DND-41 (cell line): Measurements from ENCODE around the gene ANKRD39.

ENCODE experiments used
- ATAC-seq: fragments of 200-7000 bp; cut with Tn5 transposase; 3 replicates; pipeline ENCODE4 v1.9.1; 2021; ENCODE audit warnings: low read depth; ENCODE audit not compliant: insufficient read depth
- DNase-seq: peaks from one replicate; pipeline ENCODE4 v3.0.0-alpha.2; 2020
- H2AFZ ChIP-seq: 2 replicates; pipeline ENCODE4 v1.6.0; 2012; ENCODE audit warnings: low read depth, low read length
- H3K27ac ChIP-seq: 2 replicates; pipeline ENCODE4 v1.5.1; 2012; ENCODE audit warnings: low read length, inconsistent platforms
- H3K27me3 ChIP-seq: fragments of 200-600 bp; sonication (generic); 2 replicates; pipeline ENCODE4 v1.6.0; 2012; ENCODE audit warnings: low read length, mild to moderate bottlenecking, inconsistent platforms; ENCODE audit not compliant: insufficient read depth, poor library complexity
- H3K36me3 ChIP-seq: 2 replicates; pipeline ENCODE4 v1.5.1; 2012; ENCODE audit warnings: low read length, inconsistent platforms; ENCODE audit not compliant: insufficient read depth
- H3K4me1 ChIP-seq: 2 replicates; pipeline ENCODE4 v1.5.1; 2012; ENCODE audit warnings: mild to moderate bottlenecking, low read length; ENCODE audit not compliant: insufficient read depth
- H3K4me2 ChIP-seq: 2 replicates; pipeline ENCODE4 v1.6.0; 2012; ENCODE audit warnings: mild to moderate bottlenecking, moderate library complexity, low read length, inconsistent platforms; ENCODE audit not compliant: insufficient read depth
- H3K4me3 ChIP-seq, 2 experiments: fragments of 200-600 bp in 1 of 2; shearing (Covaris generic) in 1 of 2; 2 replicates each; pipeline ENCODE4 v1.5.1; 2012 to 2016; ENCODE audit warnings: inconsistent platforms in 2 of 2, low read length in 2 of 2, mild to moderate bottlenecking in 2 of 2, low read depth in 1 of 2, moderate library complexity in 1 of 2
- H3K79me2 ChIP-seq: 2 replicates; pipeline ENCODE4 v1.6.0; 2012; ENCODE audit warnings: low read length, inconsistent platforms; ENCODE audit not compliant: insufficient read depth
- H3K9ac ChIP-seq: 2 replicates; pipeline ENCODE4 v1.6.0; 2012; ENCODE audit warnings: low read depth, mild to moderate bottlenecking, inconsistent platforms, low read length, moderate library complexity
- H3K9me3 ChIP-seq: 2 replicates; pipeline ENCODE4 v1.5.1; 2012; ENCODE audit warnings: low read length, moderate library complexity, mild to moderate bottlenecking, inconsistent platforms; ENCODE audit not compliant: insufficient read depth, severe bottlenecking
- H4K20me1 ChIP-seq: 2 replicates; pipeline ENCODE4 v1.6.0; 2012; ENCODE audit warnings: low read length; ENCODE audit not compliant: insufficient read depth
- CTCF ChIP-seq: IDR thresholded peaks from 2 replicates; pipeline ENCODE4 v1.5.1; 2012; ENCODE audit warnings: borderline replicate concordance, low read length, moderate library complexity, mild to moderate bottlenecking; ENCODE audit not compliant: poor library complexity, severe bottlenecking; ENCODE audit errors: extremely low read depth
- EZH2 ChIP-seq: IDR thresholded peaks from 3 replicates; pipeline ENCODE4 v1.6.1; 2012; ENCODE audit warnings: borderline replicate concordance, low read depth, mild to moderate bottlenecking, moderate library complexity, low read length, inconsistent platforms; ENCODE audit not compliant: severe bottlenecking

ANKRD39 gene

GRCh38 chr2:96898135-96898505 is 40.3 kb upstream of the ANKRD39 start:
- no peak overlapping the region for H3K9ac ChIP-seq
- no peak overlapping the region for H3K4me2 ChIP-seq
- H3K9me3 ChIP-seq, result no peaks in the 10 kb centered on the region
- H3K79me2 ChIP-seq, result no peaks in the 10 kb centered on the region
- TF ChIP-seq CTCF, result no peak
- no peak for TF ChIP-seq EZH2
- H3K27me3 ChIP-seq, result no peaks in the 10 kb centered on the region
- no peaks in the 10 kb centered on the region; the same call in 1 of the 2 replicates for H4K20me1 ChIP-seq
- H3K4me3 ChIP-seq, result no peak overlapping the region
- H3K4me1 ChIP-seq, result no peaks in the 10 kb centered on the region
- H2AFZ ChIP-seq, result no peak overlapping the region
- no peak for ATAC-seq
- no peak for DNase-seq
- H3K27ac ChIP-seq, result no peak overlapping the region
- no peaks in the 10 kb centered on the region for H3K36me3 ChIP-seq

DNA sequence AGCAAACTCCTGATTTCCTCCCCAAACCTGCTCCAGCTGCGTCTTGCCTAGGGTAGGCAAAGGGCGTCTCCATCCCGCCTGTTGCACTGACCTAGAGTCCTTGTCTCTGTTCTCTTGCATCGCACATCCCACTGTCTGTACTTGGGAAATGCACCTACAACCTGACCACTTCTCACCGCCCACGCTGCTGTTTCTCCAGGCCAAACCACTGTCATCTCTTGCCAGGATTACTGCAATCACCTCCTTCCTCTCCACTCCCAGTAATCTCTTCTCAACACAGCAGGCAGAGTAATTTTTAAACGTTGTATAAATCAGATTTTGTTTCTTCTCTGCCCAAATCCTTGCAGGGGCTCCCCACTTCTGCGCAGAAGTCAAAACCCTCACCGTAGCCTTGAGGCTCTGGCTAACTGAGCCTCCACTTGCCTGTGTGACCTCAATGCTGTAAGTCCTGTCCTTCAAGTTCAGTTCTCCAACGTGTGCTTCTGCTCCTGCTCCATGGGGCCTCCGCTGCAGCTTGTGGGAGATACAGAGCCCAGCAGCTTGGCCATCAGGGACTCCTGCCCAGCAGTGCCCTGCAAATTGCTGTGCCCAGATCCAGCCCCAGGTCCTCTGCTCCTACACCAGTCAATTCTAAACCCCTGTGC is 39.8 kb upstream of the ANKRD39 start:
- no peak overlapping the region for H3K4me3 ChIP-seq
- TF ChIP-seq CTCF, result no peak
- no peak for TF ChIP-seq EZH2
- H4K20me1 ChIP-seq, result no peaks in the 10 kb centered on the region; the same call in 1 of the 2 replicates
- no peaks in the 10 kb centered on the region for H3K9me3 ChIP-seq
- ATAC-seq (no peak), DNase-seq (no peak)
- H3K4me1 ChIP-seq, result no peaks in the 10 kb centered on the region
- H3K36me3 ChIP-seq, result no peaks in the 10 kb centered on the region
- no peak overlapping the region for H3K4me2 ChIP-seq
- no peaks in the 10 kb centered on the region for H3K27me3 ChIP-seq
- no peaks in the 10 kb centered on the region for H3K79me2 ChIP-seq
- H2AFZ ChIP-seq, result no peak overlapping the region
- no peak overlapping the region for H3K9ac ChIP-seq
- H3K27ac ChIP-seq, result no peak overlapping the region

DNA sequence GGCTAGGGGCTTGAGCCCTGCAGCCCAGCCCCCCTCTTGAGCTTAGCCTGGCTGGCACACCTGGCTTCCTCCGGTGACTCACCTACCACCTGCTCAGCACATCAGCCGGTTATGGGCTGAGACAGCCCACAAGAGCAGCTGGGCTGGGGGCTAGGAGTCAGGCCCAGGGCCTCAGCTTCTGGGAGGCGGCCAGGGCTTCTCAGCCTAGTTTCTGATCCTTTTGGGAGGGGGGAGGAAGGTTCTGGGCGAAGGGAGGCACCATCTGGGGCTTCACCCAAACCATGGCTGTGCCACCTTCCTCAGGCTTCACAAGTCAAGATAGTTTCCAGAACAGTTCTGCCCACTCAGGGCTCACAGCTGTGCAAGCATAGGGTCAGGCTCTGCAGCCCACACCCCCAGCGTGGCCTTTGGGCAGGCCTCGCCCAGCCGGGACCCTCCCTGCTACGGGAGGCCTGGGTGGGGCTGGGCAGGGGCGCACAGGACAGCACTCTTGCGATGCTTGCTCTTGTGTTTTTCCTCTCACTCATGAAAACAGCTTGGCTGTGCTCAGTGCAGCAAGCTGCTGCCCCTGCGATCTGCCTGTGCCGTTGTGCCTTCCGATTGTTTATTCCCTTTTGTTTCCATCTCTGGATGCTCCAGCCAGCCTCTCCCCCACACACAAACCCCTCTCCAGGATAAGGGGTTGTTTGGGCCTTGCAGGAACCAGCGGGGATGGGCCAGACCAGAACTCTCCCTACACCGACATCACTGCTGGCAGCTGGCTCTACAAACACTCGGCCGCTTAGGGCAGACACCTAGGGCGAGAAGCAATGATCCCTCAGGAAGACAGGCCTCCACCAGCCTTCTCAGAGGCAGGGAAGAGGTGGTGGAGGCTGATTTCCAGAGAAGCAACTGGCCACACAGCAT is 38.2 kb upstream of the ANKRD39 start:
- no peaks in the 10 kb centered on the region for H3K36me3 ChIP-seq
- no peaks in the 10 kb centered on the region; the same call in none of the 2 replicates for H4K20me1 ChIP-seq
- DNase-seq, result peak; percentile 8
- H2AFZ ChIP-seq, result no peak overlapping the region
- H3K4me2 ChIP-seq, result no peak overlapping the region
- no peaks in the 10 kb centered on the region for H3K27me3 ChIP-seq
- peak; percentile 52; the same call in 2 of the 3 replicates for ATAC-seq
- H3K79me2 ChIP-seq, result no peaks in the 10 kb centered on the region
- no peak for TF ChIP-seq EZH2
- no peak for TF ChIP-seq CTCF
- no peaks in the 10 kb centered on the region for H3K4me1 ChIP-seq
- H3K4me3 ChIP-seq, result no peak overlapping the region
- no peak overlapping the region for H3K9ac ChIP-seq
- no peak overlapping the region for H3K27ac ChIP-seq
- no peaks in the 10 kb centered on the region for H3K9me3 ChIP-seq
